AG04450 (cell line): Measurements from ENCODE around the gene IQSEC3. TPM values are rescaled to one million over a fixed set of nuclear protein-coding genes. Genes with fewer than 3 reads are reported as not detected.

Experiments
- CTCF ChIA-PET: fragments of 300-600, 350-600 bp; formaldehyde crosslinking; extraction: SDS; loops from one replicate; lab custom pipeline; 2022; ENCODE audit warnings: antibody characterized with exemption, inconsistent platforms; lab: Charles Lee
- POLR2A ChIA-PET: fragments of 350-600 bp; formaldehyde crosslinking; extraction: SDS; loops from one replicate; lab custom pipeline; 2021; ENCODE audit warnings: antibody characterized with exemption, inconsistent platforms; lab: Yijun Ruan, JAX
- DNase-seq: peaks from one replicate; pipeline ENCODE4 v3.0.0-alpha.2; 2011; ENCODE audit warnings: low read depth, low spot score
- H3K27ac ChIP-seq: one replicate; pipeline ENCODE4 v1.5.1; 2012; ENCODE audit warnings: low read depth, low read length, control low read depth
- H3K27me3 ChIP-seq: one replicate; pipeline ENCODE4 v1.6.0; 2012; ENCODE audit warnings: low read length; ENCODE audit not compliant: control insufficient read depth, insufficient read depth
- H3K4me3 ChIP-seq: 2 replicates; pipeline ENCODE4 v1.5.1; 2011; ENCODE audit warnings: mild to moderate bottlenecking, low read depth, low read length, control low read depth
- H3K9me3 ChIP-seq: 2 replicates; pipeline ENCODE4 v1.5.1; 2012; ENCODE audit warnings: low read length; ENCODE audit not compliant: control insufficient read depth, insufficient read depth
- CTCF ChIP-seq: IDR thresholded peaks from 2 replicates; pipeline ENCODE4 v1.5.1; 2011; ENCODE audit warnings: low read depth, low read length, control low read depth, inconsistent platforms
- polyA plus RNA-seq: library from polyadenylated mRNA; depleted of rRNA; stranded (reverse); fragments of >200 nt; gene quantifications from 2 replicates; pipeline ENCODE4 v1.2.3, GENCODE V29; 2011

The IQSEC3 gene
- polyA plus RNA-seq, 1 experiment = 0.47 TPM

GRCh38 chr12:143964-144649 is 77.5 kb downstream of the IQSEC3 start:
- TF ChIP-seq CTCF = no peak
- Histone ChIP-seq H3K4me3 (no peak overlapping the region), H3K9me3 (no peaks in the 10 kb centered on the region; the same call in 1 of the 2 replicates), H3K27ac (no peak overlapping the region), H3K27me3 (peaks cover 31% of the 10 kb centered on the region)
- no peak for DNase-seq
- CTCF ChIA-PET = no interaction called here
- POLR2A ChIA-PET = no interaction called here

- TF ChIP-seq CTCF = no peak
- Histone ChIP-seq H3K27ac (no peak overlapping the region), H3K9me3 (no peaks in the 10 kb centered on the region), H3K27me3 (peaks cover 28% of the 10 kb centered on the region), H3K4me3 (no peak overlapping the region)
- DNase-seq = no peak
- ChIA-PET CTCF (no interaction called here), POLR2A (no interaction called here)
These were observed 78.2 kb downstream of the IQSEC3 start for GRCh38 chr12:144650-145284.

GRCh38 chr12:145369-145960 is 78.9 kb downstream of the IQSEC3 start:
- H3K9me3 ChIP-seq = no peaks in the 10 kb centered on the region
- CTCF ChIA-PET = no interaction called here
- no peak overlapping the region for H3K27ac ChIP-seq
- H3K27me3 ChIP-seq = peaks cover 26% of the 10 kb centered on the region
- POLR2A ChIA-PET = no interaction called here
- H3K4me3 ChIP-seq = no peak overlapping the region
- TF ChIP-seq CTCF = no peak
- no peak for DNase-seq

- TF ChIP-seq CTCF = no peak
- no peak for DNase-seq
- ChIA-PET CTCF (no interaction called here), POLR2A (no interaction called here)
- no peaks in the 10 kb centered on the region for H3K9me3 ChIP-seq
- H3K4me3 ChIP-seq = no peak overlapping the region
- no peak overlapping the region for H3K27ac ChIP-seq
- H3K27me3 ChIP-seq = peaks cover 20% of the 10 kb centered on the region
These were observed 80.7 kb downstream of the IQSEC3 start for GRCh38 chr12:147242-147641.

- Histone ChIP-seq H3K27ac (no peak overlapping the region), H3K4me3 (no peak overlapping the region), H3K27me3 (peaks cover 16% of the 10 kb centered on the region), H3K9me3 (no peaks in the 10 kb centered on the region)
- DNase-seq = no peak
- TF ChIP-seq CTCF = no peak
- POLR2A ChIA-PET = no interaction called here
- CTCF ChIA-PET = no interaction called here
These were observed 82.3 kb downstream of the IQSEC3 start for GRCh38 chr12:148676-149416.
